NCI-H460 (cell line): ENCODE results near the gene KXD1. TPM values are rescaled to one million over a fixed set of nuclear protein-coding genes. Genes with fewer than 3 reads are reported as not detected.
"Not testable (repeated sequence)": the region's sequence is repeated elsewhere in the genome, so short reads cannot be mapped to it uniquely, and the experiment has no call there.

Experiments used
- DNase-seq: peaks from one replicate; pipeline ENCODE4 v3.0.0-alpha.2; 2016; ENCODE audit warnings: low read depth; ENCODE audit errors: extremely low read depth
- polyA plus RNA-seq: library from polyadenylated mRNA; depleted of rRNA; stranded (reverse); fragments of >200 nt; gene quantifications from 2 replicates; pipeline ENCODE4 v1.2.3, GENCODE V29; 2014; cell fraction: nucleus; rRNA removed
- total RNA-seq: library from RNA; depleted of rRNA; stranded (reverse); fragments of >200 nt; shearing (Covaris generic); gene quantifications from 2 replicates; pipeline ENCODE4 v1.2.3, GENCODE V29; 2014; rRNA removed

Gene KXD1, protein sequence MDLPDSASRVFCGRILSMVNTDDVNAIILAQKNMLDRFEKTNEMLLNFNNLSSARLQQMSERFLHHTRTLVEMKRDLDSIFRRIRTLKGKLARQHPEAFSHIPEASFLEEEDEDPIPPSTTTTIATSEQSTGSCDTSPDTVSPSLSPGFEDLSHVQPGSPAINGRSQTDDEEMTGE
- total RNA-seq, result 91.5 and 108 TPM in 2 replicates
- 120 and 168 TPM in 2 replicates for polyA plus RNA-seq

DNA sequence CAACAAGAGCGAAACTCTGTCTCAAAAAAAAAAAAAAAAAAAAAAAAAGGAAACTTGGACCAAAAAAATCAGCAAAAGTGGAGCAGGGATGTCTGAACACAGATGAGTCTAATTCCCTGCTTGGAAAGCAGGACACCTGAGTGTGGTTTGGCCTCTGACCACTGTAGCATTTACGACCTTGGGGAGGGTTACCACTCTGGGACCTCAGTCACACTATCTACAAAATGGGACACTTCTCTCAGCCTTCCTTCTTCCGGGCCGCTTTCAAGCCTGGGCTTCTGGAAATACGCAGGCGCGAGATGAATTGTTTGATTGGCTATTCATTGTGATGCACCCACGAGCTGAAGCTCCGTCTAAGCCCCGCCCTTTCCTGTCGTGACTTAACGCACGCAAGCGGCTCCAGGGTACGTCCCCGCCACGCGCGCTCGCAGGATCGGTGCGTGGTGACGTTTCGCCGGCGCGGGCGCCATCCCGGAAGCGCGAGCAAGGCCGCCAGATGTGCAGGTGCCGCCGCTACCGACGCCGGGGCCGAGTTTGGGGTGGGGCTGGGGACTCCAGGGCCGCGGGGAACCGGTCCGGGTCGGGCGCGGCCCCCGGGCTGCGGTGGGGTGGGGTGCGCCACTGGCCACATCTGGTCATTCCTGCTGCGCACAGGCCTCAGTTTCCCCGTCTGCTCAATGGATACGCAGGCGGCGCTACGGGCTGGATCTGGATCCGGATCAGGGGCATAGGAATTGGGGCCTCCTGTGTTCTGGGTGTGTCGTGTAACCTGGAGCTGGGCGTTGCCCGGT is at the start of gene KXD1:
KXD1 (plus strand) TSS at position 460 of the 791 bp plus-strand sequence. CDS start 4,187 bp downstream, outside the sequence.
- DNase-seq, result peak; percentile 94

DNA sequence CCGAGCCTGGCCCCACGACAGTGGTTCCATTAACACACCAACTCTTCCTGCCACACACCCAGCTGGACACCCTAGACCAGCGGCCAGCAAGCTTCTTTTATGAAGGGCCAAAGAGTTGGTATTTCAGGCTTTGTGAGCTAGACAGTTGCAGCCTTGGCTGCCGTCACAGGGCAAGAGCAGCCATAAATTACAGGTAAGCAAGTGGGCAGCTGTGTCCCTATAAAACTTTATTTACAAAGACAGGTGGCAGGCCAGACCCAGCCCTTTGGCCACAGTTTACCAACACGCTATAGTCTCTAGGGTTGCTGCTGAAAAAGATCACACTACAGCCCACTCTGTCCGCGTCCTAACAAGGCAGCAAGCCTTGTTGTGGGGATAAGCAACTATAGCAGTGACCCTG is 49.1 kb upstream of the KXD1 start:
- no peak for DNase-seq

DNA sequence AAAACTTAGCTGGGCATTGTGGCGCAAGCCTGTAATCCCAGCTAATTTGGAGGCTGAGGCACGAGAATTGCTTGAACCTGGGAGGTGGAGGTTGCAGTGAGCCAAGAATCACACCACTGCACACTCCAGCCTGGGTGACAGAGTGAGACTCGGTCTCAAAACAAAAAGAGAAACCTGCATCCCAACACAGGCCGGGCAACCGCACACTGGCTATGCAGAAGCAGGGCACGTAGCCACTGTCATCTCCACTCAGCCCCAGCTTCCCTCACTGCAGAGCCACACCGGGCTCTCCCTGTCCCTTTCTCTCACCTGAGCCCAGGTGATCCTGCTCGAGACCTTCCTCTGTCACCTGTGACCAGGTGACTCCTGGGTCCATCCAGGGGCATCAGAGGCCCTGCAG is 47.5 kb upstream of the KXD1 start:
- no peak for DNase-seq

DNA sequence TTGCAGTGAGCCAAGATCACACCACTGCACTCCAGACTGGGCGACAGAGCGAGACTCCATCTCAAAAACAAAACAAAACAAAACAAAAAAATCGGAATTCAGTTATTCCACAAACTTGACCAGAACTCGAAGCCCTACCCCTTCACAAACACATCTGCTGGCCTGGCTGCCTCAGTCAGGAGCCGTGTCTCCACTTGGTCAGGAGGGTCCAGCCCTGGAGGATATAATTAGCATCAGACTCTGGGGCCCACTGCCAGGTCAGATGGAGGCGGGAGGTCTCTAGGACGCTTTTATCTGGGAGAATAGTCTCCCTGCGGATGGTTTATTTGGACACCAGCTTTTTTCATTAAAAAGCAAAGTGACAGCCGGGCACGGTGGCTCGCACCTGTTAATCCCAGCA is 43.8 kb upstream of the KXD1 start:
- DNase-seq, result no peak

DNA sequence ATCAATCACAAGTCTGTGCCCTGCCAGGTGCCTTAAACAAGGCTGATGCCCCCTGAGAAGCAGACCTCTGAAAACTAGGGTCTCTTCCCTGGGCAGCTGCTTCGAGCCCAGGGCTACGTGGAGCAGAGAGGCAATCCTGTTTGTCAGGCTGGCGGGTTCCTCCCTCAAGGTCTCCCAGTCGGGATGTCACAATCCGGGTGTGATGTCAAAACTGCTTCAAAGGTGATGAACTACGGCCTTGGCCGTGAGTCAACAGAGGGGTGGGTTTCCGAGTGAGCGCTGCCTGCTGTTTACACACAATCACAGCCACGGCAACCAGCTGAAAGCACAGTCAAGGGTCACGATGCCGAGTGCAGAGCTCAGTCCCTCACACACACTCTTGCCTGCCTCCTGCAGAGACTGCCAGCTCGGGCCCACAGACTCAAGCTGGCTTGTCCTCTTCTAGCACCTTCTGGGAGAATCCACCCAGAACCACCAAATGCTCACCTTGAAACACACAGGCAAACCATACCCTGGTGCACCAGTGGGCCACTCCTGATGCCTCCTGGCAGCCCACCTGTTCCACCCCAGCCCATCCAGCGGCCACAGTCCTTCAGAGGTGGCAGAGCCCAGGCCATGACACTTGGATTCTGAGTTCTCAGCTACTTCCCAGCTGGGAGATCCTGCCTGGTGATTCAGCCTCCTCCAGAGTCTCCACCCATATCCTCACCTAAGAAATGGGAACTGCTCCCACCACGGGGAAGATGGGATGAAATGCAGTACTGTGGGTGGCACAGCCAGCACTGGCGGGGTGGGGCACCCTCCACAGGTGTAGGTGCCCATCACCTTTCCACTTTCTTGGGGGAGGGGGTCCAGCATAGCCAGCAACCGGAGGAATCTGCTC is 42.6 kb upstream of the KXD1 start:
- DNase-seq, result no peak

DNA sequence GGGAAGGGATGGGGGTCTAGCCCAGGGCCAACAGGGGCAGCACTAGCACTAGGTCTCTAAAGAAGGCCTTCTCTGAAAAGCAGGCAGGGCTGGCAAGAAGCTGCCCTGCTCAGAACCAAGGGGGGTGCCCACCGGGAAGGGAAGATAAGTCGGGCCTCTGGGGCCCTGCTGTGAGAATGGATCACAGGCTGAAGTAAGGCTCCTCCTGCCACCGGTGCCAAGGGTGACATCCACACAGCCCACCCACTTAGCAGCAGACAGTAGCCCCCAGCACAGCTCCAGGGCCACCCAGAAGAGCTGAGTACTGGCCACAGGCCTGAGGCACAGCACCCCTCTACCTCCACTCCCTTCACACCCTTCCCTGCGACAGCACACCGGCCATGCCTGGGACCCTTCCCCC is 41.7 kb upstream of the KXD1 start:
- DNase-seq, result no peak

- DNase-seq, result no peak
Observed at GRCh38 chr19:18517606-18518005, 40.1 kb upstream of the KXD1 start.

GRCh38 chr19:18518639-18519038 is 39.0 kb upstream of the KXD1 start:
- DNase-seq, result no peak

DNA sequence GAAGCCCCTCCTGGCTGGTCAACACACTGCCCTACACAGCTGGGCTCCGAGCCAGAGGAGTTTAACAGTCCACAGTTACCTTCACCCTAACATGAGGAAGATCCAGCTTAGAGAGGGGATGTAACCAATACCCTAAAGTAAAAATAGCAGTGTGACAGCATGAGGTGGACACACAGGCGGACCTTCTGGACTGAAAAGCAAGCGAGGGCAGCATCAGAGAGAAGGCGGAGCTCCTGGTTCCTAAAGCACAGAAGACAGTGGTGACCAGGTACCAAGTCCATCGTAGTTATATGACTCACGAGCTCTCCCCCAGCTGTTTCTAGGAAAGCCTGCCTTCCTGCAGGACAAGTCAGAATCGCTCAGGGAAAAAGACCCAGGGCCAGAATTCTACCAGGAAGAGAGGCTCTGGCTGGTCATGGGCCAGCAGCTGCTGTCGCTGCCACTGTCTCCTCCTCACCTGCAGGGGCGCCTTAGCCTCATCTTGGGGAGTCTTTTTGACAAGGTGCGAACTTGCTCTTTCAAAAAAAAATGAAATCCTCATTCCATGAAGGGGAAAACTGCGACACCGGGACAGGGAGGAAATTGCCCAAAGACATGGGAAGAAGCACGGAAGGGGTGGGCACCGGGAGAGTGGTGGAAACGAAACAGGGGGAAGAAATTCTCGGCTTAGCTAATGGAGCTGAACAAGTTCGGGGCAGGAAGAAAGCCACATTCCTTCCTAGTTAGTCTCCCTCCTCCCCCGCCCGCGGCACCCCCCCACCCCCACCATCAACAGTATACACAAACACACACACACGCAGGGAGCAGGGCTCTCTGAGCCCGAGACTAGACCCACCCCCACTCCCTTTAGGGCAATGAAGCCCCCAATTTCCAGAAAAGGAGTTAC is 37.5 kb upstream of the KXD1 start:
- DNase-seq, result peak; percentile 56

DNA sequence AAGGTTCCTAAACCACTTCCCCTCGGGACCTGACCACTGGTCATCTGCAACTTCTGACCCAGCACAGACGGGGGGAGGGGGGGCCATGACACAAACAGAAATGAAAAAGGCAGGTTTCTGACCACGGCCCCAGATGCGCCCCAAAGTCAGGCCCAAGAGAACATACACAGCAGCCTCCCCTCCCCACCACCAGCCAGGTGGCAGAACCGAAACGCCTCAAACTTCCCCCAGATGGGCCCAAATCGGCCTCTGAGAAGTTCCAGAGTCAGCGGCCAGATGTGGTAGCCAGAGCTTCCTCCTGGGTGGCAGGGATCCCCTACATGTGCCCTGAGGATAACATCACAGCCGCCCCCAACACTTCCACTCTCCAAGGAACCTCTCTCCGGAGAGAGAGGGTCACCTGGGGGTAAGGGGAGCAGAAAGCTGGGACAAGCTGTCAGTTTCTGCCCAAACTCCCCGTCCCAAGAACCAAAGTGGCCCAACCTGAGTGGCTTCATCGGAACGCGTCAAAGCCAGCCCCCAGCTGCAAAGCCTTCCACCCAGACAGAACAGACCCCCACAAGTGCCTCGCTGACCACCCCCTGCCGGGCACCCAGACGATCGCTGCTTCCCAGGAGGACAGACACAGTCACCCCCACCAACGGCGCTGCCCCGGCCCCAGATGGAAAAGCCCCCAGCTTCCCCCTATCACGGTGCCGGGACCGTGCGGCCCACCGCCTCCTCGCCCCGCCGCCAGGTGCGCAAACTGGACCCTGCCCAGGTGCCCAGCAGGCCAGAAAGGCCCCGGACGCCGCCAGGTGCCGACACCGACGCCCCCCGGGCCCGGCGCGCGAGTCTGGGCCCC is 36.6 kb upstream of the KXD1 start:
- DNase-seq, result no peak

- DNase-seq, result no peak
Observed at GRCh38 chr19:18521692-18522123, 36.0 kb upstream of the KXD1 start, which contains the start of gene ELL. TSS of gene ELL (minus strand) at chr19:18522070. CDS start at chr19:18522055, 15 bp downstream.

DNA sequence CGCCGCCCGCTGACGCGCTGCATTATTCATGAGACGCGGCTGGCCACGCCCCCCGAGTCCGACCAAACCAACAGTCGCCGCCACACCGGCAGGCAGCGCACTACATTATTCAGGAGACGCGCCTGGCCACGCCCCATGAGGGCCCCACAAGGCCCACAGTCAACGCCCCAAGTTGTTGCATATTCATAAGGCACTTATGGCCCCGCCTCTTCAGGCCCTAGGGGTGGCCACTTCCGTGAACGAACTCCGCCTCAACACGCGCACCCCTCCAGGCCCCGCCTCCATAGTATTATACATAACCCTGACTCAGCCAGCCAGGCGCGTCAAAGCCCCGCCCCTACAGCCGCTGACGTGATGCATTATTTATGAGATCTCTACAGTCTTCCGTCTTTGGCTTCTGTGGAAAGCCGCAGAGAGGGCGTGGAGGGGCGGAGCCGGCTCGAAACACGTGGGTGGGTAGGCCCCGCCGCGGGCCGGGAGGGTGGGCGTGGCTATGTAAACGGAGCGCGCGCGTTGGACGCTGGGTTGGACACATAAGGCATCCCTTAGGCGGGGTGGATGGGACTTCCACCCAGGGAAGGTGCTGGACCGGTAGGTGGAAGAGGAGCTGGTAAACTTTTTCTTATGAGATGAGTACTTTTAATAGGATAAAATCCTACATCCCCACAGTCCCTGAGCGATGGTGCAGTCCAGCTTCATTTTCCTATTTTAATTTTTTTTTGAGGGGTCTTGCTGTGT is 35.4 kb upstream of the KXD1 start:
- peak; percentile 99 for DNase-seq

DNA sequence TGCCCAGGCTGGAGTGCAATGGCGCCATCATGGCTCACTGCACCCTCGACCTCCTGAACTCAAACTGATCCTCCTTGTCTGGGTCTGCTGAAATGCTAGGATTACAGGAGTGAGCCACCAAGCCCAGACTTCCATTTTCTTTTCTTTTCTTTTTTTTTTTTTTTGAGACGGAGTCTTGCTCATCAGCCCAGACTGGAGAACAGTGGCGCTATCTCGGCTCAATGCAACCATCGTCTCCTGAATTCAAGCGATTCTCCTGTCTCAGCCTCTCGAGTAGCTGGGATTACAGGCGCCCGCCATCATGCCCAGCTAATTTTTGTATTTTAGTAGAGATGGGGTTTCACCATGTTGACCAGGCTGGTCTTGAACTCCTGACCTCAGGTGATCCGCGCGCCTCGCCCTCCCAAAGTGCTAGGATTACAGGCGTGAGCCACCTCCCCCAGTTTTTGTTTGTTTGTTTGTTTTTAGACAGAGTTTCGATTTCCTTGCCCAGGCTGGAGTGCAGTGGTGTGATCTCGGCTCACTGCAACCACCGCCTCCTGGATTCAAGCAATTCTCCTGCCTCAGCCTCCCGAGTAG is 34.7 kb upstream of the KXD1 start:
- not testable (repeated sequence) for DNase-seq

DNA sequence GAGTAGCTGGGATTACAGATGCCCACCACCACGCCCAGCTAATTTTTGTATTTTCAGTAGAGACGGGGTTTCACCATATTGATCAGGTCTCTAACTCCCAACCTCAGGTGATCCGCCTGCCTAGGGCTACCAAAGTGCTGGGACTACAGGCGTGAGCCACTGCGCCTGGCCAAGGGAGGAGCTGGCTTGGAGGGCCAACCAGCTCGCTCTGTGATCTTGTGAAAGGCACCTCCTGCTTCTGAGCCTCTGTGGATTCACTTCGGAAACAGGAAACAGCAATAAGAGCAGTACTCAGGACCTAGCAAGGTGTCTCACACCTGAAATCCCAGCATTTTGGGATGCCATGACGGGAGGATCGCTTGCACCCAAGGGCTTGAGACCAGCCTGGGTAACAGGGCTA is 33.8 kb upstream of the KXD1 start:
- DNase-seq, result no peak

DNA sequence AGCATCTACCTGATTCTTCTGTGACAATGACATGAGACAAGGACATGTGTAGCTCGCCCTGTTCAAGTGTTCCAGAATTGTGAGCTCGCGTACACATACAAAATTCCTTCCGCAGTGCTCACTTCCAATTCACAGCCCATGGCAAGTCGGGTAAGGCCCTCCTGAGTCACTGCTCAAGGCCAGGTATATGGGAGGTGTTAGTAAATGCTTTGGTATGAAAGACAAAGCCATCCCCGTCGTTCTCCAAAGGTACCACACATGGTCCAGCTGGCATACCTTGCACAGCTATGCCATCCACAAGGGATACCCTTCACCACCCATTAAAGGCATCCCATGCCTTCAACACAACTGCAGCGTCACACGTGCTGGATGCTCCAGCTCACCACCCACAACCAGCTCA is 31.4 kb upstream of the KXD1 start:
- DNase-seq, result no peak

DNA sequence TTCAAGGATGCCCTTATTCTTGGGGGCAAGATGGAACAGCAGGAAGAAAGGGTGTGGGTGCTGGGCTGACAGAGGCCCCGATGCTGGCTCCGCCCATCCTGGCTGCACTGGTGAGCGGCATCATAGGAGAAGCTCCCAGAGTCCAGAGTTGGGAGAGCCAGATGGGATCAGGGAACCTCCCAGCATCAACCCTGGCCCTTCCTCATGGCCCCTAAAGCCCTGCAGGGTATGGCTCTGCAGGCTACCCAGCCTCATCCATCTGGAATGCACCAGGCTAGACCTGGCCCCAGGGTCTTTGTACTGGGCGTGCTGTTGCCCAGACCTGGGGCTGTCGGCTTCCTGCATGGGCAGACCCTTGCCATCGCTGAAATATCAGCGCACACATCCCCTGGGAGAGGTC is 27.9 kb upstream of the KXD1 start:
- no peak for DNase-seq

DNA sequence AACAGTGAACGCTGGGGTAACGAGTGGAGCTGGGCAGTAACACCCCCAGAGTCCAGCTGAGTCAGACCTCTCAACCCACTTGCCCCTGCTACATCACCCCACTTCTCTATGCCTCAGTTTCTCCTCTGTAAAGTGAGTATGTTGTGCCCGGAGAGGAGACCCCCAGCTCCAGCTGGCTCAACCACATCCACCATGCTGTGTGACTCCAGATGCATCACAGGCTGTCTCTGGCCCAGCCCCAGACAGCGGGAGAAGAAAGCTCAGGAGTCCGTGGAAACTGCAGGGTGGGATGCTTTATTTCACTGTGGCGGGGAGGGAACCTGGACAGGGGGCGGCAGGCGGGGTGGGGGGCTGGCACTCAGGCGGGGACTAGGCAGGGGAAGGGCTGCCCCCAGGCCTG is 26.2 kb upstream of the KXD1 start:
- DNase-seq, result no peak
